HCT116 (cell line): Measurements from ENCODE around the gene CCL20. TPM values are rescaled to one million over a fixed set of nuclear protein-coding genes. Genes with fewer than 3 reads are reported as not detected.

Experiments used
- total RNA-seq: library from RNA; stranded (reverse); gene quantifications from one replicate; pipeline ENCODE4 v1.2.1, GENCODE V29; 2021; ENCODE audit not compliant: unreplicated experiment

CCL20 gene
- total RNA-seq, 1 experiment from 2014 or later: 0.30 TPM

Other genes with a start within 250 kb of the CCL20 start
- not detected for gene SCYGR2, start 214.9 kb upstream of the CCL20 start, total RNA-seq
- gene SCYGR3, start 199.0 kb upstream of the CCL20 start, total RNA-seq: not detected
- not detected for gene SCYGR4, start 196.3 kb upstream of the CCL20 start, total RNA-seq
- not detected for gene SCYGR5, start 147.0 kb upstream of the CCL20 start, total RNA-seq
- not detected for gene SLC19A3, start 95.8 kb upstream of the CCL20 start, total RNA-seq
- gene SCYGR6, start 89.1 kb upstream of the CCL20 start, total RNA-seq: not detected
- gene SCYGR7, start 85.5 kb upstream of the CCL20 start, total RNA-seq: not detected
- gene SCYGR8, start 67.9 kb upstream of the CCL20 start, total RNA-seq: not detected
- 0.20 TPM for gene DAW1, start 57.8 kb downstream of the CCL20 start, total RNA-seq